Body of pancreas (tissue), 4 donors: ENCODE measurements around the gene TYW3.

ENCODE experiments used
- POLR2A ChIP-seq, 3 donors: fragments of 450-650 bp; IDR thresholded peaks; one replicate each; pipeline ENCODE4 v1.6.1; 2016; ENCODE audit warnings: antibody characterized with exemption in 3 of 3, mild to moderate bottlenecking in 2 of 3
- TF ChIP-seq, protein P1 (sequence below), 7 experiments: fragments of 450-650 bp in 4 of 7; fragments of 200-600 bp in 3 of 7; sonication (generic) in 3 of 7; IDR thresholded peaks; one replicate each; pipeline ENCODE4 v1.5.1; 2016 to 2019; ENCODE audit warnings: antibody characterized with exemption in 7 of 7

DNA sequence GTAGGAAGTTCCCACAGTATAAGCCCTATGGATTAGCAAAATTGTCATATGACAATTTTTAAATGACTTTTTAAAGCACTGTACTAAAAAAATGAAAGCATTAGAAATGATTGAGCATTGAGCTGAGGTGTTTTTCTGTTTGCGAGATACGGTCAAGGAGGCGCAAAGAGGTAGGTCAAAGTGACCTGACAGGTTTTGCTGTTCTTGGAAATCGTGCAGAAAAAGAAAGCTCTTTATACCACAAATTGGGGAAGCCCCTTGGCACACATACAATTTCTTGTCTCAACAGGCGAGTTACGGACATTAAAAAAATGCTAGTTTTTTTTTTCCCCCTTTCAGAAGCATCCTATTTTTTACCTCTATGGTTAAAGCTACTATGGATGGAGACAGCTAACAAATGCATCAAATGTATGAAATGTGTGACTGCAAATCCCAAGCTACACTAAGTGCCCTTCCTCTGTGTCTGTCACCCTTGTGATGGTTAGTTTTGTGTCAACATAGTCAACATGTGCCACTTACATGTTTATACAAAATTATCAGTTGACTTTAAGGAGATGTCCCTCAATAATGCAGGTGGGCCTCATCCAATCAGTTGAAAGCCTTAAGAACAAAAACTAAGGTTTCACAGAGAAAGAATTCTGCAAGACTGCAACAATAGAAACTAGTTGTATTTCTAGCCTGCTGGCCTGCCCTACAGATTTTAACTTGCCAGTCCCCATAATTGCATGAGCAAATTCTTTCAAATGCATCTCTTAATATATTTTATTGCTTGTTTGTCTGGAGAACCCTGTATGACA lies 29.4 kb upstream of the TYW3 start:
- TF ChIP-seq POLR2A (IDR thresholded peaks at IDR 0.05): no peak
- TF ChIP-seq, protein P1, sequence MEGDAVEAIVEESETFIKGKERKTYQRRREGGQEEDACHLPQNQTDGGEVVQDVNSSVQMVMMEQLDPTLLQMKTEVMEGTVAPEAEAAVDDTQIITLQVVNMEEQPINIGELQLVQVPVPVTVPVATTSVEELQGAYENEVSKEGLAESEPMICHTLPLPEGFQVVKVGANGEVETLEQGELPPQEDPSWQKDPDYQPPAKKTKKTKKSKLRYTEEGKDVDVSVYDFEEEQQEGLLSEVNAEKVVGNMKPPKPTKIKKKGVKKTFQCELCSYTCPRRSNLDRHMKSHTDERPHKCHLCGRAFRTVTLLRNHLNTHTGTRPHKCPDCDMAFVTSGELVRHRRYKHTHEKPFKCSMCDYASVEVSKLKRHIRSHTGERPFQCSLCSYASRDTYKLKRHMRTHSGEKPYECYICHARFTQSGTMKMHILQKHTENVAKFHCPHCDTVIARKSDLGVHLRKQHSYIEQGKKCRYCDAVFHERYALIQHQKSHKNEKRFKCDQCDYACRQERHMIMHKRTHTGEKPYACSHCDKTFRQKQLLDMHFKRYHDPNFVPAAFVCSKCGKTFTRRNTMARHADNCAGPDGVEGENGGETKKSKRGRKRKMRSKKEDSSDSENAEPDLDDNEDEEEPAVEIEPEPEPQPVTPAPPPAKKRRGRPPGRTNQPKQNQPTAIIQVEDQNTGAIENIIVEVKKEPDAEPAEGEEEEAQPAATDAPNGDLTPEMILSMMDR (IDR thresholded peaks at IDR 0.05): no peak
